Nephron progenitor cell (in vitro differentiated cells): Measurements from ENCODE around the gene IGFBP4.

Source experiments
- DNase-seq: peaks from one replicate; pipeline ENCODE4 v3.0.0; 2021
- H3K27ac Mint-ChIP-seq: 2 replicates; pipeline ENCODE4 v1.8.0; 2021; ENCODE audit warnings: mild to moderate bottlenecking, moderate library complexity, mixed read lengths
- H3K27me3 Mint-ChIP-seq: 2 replicates; pipeline ENCODE4 v1.8.0; 2021; ENCODE audit warnings: mild to moderate bottlenecking, low read depth, mixed read lengths; ENCODE audit not compliant: poor library complexity
- H3K36me3 Mint-ChIP-seq: 2 replicates; pipeline ENCODE4 v1.8.0; 2021; ENCODE audit warnings: low read depth, mixed read lengths
- H3K4me1 Mint-ChIP-seq: 2 replicates; pipeline ENCODE4 v1.8.0; 2021; ENCODE audit warnings: mixed read lengths
- H3K4me3 Mint-ChIP-seq: 2 replicates; pipeline ENCODE4 v1.8.0; 2021; ENCODE audit warnings: mild to moderate bottlenecking, moderate library complexity, mixed read lengths
- H3K9me3 Mint-ChIP-seq: 2 replicates; pipeline ENCODE4 v1.8.0; 2021; ENCODE audit warnings: mild to moderate bottlenecking, moderate library complexity, mixed read lengths
- TF ChIP-seq, protein P1 (sequence below): fragments of 200-600 bp; sonication (generic); IDR thresholded peaks from 2 replicates; pipeline ENCODE4 v1.5.0; 2021; ENCODE audit warnings: antibody characterized with exemption

Gene IGFBP4

DNA sequence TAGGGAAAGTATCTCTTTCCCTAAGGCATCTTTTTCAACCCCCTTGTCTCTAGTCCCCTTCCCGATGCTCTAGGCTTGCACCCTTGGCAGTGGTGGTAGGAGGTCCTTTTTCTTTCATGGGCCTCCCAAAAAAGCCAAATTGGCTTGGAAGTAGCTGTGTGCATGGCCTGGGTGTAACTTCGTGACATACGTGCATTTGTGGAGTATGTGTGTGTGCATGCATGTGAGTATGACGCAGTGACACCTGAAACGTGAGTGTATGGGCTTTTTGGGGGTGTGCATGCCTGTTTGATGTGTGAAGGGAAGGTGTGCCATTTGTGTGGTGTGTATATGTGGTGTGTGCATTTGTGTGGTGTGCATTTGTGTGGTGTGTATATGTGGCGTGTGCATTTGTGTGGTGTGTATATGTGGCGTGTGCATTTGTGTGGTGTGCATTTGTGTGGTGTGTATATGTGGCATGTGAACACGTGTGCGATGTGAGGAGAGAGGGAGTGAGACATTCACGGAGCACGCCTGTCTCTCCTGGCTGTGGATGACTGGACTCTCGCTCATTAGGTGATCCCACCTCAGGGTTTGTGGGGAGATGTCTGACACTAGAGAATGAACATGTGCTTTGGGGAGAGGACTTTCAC, 15.7 kb downstream of the IGFBP4 start:
- Mint-ChIP-seq H3K36me3 (peaks cover 34% of the 10 kb centered on the region), H3K4me3 (peak overlapping the region; percentile 35), H3K9me3 (no peaks in the 10 kb centered on the region), H3K27me3 (peaks cover 5% of the 10 kb centered on the region), H3K27ac (no peak overlapping the region), H3K4me1 (peaks cover 71% of the 10 kb centered on the region)
- TF ChIP-seq, protein P1, sequence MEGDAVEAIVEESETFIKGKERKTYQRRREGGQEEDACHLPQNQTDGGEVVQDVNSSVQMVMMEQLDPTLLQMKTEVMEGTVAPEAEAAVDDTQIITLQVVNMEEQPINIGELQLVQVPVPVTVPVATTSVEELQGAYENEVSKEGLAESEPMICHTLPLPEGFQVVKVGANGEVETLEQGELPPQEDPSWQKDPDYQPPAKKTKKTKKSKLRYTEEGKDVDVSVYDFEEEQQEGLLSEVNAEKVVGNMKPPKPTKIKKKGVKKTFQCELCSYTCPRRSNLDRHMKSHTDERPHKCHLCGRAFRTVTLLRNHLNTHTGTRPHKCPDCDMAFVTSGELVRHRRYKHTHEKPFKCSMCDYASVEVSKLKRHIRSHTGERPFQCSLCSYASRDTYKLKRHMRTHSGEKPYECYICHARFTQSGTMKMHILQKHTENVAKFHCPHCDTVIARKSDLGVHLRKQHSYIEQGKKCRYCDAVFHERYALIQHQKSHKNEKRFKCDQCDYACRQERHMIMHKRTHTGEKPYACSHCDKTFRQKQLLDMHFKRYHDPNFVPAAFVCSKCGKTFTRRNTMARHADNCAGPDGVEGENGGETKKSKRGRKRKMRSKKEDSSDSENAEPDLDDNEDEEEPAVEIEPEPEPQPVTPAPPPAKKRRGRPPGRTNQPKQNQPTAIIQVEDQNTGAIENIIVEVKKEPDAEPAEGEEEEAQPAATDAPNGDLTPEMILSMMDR = no peak
- DNase-seq = no peak

DNA sequence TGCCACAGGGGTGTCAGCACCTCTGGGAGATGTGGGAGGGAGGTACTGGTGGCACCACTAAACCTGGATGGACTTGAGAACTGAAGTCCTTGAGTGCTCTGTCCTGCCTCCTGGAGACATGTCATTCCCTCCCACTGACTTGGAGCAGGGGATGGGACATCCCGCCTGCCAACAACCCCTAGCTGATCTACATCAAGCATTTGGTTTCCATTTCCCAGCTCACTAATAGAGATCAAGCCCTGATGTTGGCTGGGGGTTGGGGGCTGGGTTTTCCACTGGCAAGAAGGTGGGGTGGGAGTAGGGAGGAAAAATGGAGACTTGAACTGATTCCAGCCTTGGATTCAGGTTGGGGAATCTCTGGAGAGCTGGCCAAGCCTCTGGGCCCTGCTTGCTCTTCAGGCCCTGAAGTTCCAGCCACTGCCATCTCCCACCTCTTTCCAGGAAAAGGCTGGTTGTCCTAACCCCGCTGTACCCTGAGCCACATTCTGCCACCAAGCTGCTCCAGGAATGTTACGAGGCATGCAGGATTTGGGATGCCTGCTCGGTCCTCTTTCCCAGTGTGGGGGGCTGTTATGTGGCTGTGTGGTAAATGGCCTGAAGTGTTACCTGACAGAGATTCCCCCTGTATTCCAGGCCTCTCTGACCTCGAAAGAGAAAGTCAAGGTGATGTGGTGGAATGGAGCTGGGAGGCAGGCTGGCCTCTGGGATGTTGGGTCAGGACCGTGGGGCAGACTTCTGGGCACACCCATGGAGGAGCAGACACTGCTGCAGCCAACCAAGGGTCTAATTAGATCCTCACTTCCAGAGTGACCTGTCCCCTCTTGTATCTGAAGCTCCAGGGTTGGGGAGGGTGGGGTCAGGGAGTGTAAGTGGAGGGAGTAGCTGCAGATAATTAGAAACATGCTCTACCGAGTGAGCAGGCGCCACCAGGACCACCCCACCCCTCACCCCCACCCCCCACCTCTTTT, 16.7 kb downstream of the IGFBP4 start:
- H3K27ac Mint-ChIP-seq = peak overlapping the region; percentile 80
- H3K9me3 Mint-ChIP-seq = no peaks in the 10 kb centered on the region
- H3K36me3 Mint-ChIP-seq = peaks cover 25% of the 10 kb centered on the region
- TF ChIP-seq, protein P1 = no peak
- H3K27me3 Mint-ChIP-seq = peaks cover 5% of the 10 kb centered on the region
- H3K4me3 Mint-ChIP-seq = no peak overlapping the region
- H3K4me1 Mint-ChIP-seq = peaks cover 80% of the 10 kb centered on the region
- no peak for DNase-seq

DNA sequence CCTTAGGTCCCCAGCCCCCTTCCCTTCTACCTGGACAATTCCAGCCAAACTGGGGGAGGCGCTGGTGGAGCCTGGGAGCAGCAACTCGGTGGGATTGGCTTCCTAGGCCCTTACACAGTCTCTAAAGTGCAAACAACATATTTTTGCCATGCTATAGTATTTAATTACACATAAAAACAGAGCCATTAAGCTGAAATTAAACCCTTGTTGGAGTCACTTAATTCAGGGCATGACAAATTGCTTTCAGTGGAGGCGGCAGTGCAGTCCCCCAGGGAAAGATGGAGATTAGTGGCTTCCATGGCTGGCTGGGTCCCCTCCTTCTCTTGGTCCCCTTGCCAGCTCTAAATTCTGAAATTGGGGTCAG, 17.3 kb downstream of the IGFBP4 start:
- no peak overlapping the region for H3K4me3 Mint-ChIP-seq
- TF ChIP-seq, protein P1 = no peak
- DNase-seq = no peak
- no peaks in the 10 kb centered on the region for H3K9me3 Mint-ChIP-seq
- H3K27me3 Mint-ChIP-seq = peaks cover 5% of the 10 kb centered on the region
- H3K36me3 Mint-ChIP-seq = peaks cover 19% of the 10 kb centered on the region
- H3K27ac Mint-ChIP-seq = peak overlapping the region; percentile 72
- H3K4me1 Mint-ChIP-seq = peaks cover 81% of the 10 kb centered on the region

DNA sequence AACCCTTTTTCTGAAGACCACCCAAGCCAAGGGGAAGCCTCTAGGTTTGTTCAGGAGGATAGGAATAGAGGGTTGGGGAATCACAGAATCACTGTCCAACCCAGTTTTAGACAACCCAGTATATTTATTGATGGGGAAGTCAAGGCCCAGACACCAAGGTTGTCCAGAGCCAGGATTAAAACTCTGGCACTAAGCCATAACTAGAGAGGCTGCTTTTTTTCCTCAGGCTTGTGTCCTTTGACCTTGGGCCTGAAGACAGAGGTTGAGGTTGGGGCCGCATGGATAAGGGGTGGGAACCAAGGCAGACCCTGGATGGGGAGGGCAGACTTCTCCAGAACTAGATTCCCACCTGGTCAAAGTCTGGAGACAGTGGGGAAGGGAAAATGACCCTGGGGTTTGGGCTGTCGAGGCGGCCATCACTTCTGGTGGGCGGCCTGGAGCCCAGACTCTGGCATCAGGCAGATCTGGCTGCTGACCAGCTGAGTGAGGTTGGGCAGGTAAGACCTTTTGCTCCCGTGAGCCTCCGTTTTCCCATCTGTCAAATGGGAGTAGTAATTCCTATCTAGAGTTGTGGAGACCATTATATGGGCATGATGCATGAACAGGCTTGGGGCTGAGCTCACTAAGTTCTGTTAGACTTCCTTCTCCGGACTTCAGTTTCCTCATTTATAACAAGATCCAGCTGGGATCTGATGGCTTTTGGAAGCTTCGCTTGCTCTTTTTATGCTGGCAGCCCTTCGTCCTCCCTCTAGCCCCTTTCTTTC, 17.9 kb downstream of the IGFBP4 start:
- Mint-ChIP-seq H3K4me3 (no peak overlapping the region), H3K4me1 (peaks cover 81% of the 10 kb centered on the region), H3K36me3 (peaks cover 13% of the 10 kb centered on the region), H3K27me3 (peaks cover 2% of the 10 kb centered on the region), H3K9me3 (no peaks in the 10 kb centered on the region), H3K27ac (peak overlapping the region; percentile 72)
- no peak for DNase-seq
- TF ChIP-seq, protein P1 = no peak

DNA sequence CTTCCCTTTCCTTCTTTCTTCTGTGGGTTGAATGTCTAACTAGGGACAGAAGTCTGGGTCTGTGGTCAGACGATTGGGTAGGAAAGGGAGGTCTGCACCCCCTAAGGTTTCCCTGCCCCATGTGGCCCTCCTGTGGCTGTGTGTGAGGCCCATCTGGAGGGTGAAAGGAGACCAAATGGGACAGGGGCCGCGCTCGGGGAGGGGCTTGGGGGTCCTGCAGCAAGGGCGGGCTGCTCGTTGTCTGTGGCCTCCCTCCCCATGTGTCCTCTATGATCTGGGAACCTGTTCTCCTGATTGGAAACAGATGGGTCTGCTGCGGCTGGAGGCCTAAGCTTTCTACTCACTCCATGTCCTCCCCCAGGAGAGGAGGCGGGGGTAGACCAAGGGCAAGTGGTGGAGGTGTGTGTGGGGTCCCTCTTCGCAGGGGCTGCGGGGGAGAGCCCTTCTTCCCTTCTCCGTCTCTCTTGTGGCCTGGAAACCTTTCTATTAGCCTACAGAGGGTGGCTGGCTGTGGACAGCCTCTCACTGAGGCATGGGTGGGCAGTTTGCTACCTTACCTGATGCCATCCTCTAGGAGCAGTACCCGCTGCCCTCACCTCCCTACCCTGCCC, 18.6 kb downstream of the IGFBP4 start:
- Mint-ChIP-seq H3K9me3 (no peaks in the 10 kb centered on the region), H3K4me3 (no peak overlapping the region), H3K27me3 (peaks cover 4% of the 10 kb centered on the region), H3K27ac (peak overlapping the region; percentile 89), H3K36me3 (peaks cover 8% of the 10 kb centered on the region), H3K4me1 (peaks cover 81% of the 10 kb centered on the region)
- TF ChIP-seq, protein P1 = no peak
- no peak for DNase-seq
